HG03066 (cell line): ENCODE measurements around the gene SPINK9.
"Not testable (repeated sequence)": the region's sequence is repeated elsewhere in the genome, so short reads cannot be mapped to it uniquely, and the experiment has no call there.

Experiments
- ATAC-seq: cut with Tn5 transposase; IDR thresholded peaks from one replicate; pipeline ENCODE4 v1.9.1; 2021; ENCODE audit warnings: low read depth; ENCODE audit not compliant: unreplicated experiment

Gene SPINK9

GRCh38 chr5:148335259-148335658 lies at the start of gene SPINK9:
Gene SPINK9 (plus strand): TSS chr5:148335559. CDS start chr5:148335614, 55 bp downstream.
- ATAC-seq = no peak

- no peak for ATAC-seq
Measured at GRCh38 chr5:148290271-148291195, 44.8 kb upstream of the SPINK9 start.

DNA sequence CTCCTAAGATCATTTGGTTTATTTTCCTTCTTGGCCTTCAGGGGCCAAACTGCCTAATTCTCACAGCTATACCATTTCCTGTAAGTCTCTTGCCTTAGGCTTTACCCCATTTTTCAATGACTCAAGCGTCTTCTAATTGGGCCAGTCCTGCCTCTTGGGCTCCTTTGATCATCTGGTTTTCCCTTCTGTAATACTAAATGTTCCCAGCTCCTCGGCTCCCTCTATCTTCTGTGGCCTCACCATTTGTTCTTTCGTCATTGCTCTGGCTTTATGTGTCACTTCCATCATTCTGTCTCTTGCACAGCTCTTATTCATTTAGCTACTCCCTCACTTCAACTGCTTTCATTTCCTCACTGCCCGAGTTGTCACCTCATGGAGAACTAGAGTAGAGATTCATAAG lies 37.6 kb upstream of the SPINK9 start:
- ATAC-seq = no peak

- no peak for ATAC-seq
Measured at GRCh38 chr5:148306446-148306845, 28.9 kb upstream of the SPINK9 start.

GRCh38 chr5:148309019-148309418 lies 26.3 kb upstream of the SPINK9 start:
- no peak for ATAC-seq

GRCh38 chr5:148309746-148310145 lies 25.6 kb upstream of the SPINK9 start:
- no peak for ATAC-seq

GRCh38 chr5:148311484-148311883 lies 23.9 kb upstream of the SPINK9 start:
- ATAC-seq = no peak

DNA sequence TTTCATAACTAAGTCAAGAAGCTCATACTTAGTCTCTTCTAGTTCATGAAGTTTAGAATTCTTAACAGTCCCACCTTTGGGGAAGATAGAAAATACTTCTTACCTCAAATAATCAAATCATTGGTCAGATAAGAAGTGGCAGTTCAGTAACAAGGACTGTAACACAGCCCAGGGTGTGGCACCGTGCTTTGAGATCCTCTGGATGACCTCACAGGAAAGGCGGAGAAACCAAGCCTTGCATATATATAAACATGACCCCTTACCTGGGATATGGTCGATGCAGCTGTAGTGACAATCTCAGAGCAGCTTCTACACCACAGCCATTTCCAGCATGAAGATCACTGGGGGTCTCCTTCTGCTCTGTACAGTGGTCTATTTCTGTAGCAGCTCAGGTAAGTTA lies 23.2 kb upstream of the SPINK9 start, which contains the start of gene SPINK7:
TSS of gene SPINK7 (plus strand) at position 271 of the 400 bp plus-strand sequence. CDS start at position 332, 61 bp downstream.
- ATAC-seq = no peak

GRCh38 chr5:148314187-148314586 lies 21.2 kb upstream of the SPINK9 start:
- no peak for ATAC-seq

DNA sequence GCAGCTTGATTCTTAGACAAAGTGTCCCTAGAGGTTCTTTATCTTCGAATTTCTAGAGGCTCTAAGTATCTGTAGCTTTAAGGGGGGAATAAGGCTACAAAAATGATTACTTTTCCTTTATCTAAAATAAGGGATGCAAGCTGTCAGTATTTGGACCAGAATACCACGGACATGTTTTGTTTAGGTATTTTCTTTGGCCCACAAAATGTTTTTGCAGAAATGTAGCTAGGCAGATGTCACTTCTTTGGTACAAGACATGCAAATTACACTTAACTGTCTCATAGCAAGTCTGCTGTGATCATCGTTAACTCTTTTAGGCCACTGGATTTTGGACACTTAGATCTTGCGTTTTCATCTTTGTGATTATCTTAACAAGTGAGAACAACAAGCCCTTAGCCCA lies 20.6 kb upstream of the SPINK9 start:
- no peak for ATAC-seq

DNA sequence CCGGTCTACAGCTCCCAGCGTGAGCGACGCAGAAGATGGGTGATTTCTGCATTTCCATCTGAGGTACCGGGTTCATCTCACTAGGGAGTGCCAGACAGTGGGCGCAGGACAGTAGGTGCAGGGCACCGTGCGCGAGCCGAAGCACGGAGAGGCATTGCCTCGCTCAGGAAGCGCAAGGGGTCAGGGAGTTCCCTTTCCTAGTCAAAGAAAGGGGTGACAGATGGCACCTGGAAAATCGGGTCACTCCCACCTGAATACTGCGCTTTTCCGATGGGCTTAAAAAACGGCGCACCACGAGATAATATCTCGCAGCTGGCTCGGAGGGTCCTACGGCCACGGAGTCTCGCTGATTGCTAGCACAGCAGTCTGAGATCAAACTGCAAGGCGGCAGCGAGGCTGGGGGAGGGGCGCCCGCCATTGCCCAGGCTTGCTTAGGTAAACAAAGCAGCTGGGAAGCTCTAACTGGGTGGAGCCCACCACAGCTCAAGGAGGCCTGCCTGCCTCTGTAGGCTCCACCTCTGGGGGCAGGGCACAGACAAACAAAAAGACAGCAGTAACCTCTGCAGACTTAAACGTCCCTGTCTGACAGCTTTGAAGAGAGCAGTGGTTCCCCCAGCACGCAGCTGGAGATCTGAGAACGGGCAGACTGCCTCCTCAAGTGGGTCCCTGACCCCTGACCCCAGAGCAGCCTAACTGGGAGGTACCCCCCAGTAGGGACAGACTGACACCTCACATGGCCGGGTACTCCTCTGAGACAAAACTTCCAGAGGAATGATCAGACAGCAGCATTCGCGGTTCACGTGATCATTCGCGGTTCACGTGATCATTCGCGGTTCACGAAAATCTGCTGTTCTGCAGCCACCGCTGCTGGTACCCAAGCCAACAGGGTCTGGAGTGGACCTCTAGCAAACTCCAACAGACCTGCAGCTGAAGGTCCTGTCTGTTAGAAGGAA lies 15.1 kb upstream of the SPINK9 start:
- not testable (repeated sequence) for ATAC-seq

GRCh38 chr5:148333262-148333849 lies 2.0 kb upstream of the SPINK9 start:
- ATAC-seq = no peak

DNA sequence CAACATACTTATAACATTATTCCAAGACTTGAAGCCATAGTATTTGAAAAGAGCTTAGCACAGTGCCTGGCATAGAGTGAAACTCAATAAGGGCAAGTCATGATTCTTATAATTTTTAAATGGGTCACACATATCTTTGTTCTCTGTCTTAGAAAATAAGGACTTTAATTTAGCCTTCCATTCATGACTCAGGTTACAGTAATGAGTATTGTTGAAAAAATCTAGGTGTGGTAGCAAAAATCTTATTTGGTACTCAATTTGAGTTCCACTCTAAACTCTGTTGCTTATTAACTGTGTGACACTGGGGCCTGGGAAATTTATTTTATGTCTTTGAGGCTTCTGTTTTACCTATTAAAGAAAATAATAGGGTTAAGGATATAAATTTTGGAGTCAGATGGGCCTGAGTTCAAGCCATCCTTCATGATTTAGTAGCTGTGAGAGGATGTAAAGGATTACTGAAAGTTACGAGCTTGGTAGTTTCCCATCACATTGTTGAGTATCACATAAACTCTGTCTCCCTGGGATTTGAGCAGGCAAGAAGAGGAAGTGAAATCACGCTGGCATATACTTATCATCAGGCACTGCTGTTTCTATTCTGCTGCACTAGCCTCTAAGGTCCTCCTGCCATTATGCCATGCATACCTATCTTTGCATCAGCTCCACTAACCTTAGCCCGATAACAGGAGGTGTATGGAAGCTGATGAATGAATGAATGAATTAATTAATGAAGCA lies 1.5 kb downstream of the SPINK9 start:
- no peak for ATAC-seq

- no peak for ATAC-seq
Measured at GRCh38 chr5:148342371-148343045, 7.1 kb downstream of the SPINK9 start.

DNA sequence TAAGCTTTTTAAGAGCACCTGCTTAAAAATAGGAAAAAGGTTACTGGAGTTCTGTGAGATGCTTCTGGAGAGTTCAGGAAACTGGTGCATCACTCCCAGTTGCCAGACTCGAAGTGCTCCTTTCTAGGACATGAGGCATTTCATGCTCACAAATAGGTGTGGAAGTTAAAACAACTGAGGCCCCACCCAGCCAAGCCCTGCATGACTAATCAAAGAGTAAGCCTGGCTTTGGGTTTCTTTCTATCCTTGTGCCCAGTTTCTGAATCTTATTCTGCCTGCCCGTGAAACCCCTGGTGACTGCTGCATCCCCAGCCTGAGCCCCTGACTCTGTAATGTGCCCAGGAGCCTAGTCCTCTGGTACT lies 7.7 kb downstream of the SPINK9 start:
- ATAC-seq = no peak

DNA sequence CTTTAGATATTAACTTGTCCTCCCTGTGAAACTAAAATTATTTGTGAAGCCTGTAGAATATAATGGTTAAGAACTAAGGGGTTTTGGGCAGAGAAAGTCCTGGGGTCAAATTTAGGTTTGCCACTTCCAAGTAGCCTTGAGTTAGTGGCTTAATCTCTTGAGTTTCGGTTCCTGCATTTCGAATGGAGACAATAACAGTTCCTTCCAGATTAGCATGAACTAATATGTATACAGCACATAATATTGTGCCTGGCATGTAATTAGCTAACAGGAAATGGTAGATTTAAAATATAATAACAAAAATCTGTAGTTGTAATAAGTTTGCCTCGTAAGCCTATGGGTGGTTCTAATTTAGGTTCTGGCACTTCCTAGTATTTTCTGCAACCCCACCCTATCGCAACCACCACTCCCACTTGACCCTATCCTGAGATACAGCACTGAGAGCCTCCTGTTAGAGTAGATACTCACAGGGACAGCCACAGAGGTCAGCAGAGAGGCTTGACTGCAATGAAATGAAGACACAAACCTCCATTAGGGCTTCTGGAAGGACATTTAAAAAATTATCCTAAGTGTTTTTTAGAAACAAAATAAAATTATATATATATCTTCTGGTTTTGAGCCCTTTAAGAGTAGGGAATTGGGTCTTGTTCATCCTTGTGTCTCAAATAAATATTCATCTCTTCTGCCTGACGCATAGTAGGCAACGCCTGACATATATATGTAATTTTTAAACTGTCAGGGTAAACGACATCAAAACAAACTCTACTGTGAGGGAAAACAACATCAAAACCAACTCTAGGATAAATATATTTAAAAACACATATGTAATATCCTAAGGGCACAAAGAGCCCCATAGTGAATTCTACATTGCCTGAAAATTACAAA lies 8.5 kb downstream of the SPINK9 start:
- no peak for ATAC-seq

GRCh38 chr5:148347706-148348105 lies 12.3 kb downstream of the SPINK9 start:
- ATAC-seq = no peak

DNA sequence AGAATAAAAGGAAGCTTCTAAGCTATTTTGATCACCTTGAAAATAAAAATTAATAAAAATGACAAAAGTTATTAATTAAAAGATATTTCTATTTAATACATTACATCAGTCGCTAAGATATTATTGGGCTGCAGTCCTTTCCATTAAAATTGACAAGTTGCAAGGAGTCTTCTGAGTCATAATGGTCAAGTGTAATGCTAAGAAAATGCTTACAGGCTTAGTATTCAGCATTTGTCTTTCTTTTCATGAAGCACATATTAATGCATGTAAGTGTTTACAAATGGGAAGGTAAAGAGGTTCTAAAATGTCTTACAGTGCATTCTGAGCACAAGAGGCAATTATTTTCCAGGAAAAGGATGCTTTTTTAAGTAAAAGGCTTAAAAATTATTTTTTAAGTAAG lies 17.3 kb downstream of the SPINK9 start:
- no peak for ATAC-seq

- no peak for ATAC-seq
Measured at GRCh38 chr5:148353634-148354033, 18.3 kb downstream of the SPINK9 start.
